H1 (cell line): ENCODE data around the gene LTBP1. TPM values are rescaled to one million over a fixed set of nuclear protein-coding genes. Genes with fewer than 3 reads are reported as not detected.

Source experiments
- CTCF ChIA-PET: fragments of 300-600 bp; sonication (Branson Sonifier 250); formaldehyde crosslinking; loops from one replicate; lab custom pipeline; 2021; ENCODE audit not compliant: partially characterized antibody; lab: Charles Lee
- POLR2A ChIA-PET: fragments of 300-600 bp; sonication (Branson Sonifier 250); formaldehyde crosslinking; loops from one replicate; lab custom pipeline; 2021; ENCODE audit warnings: inconsistent platforms; ENCODE audit not compliant: partially characterized antibody; lab: Charles Lee
- DNase-seq, 2 experiments: peaks; one replicate each; pipeline versions ENCODE4 v3.0.0 to v3.0.0-alpha.2; 2010 to 2022; ENCODE audit warnings: low spot score in 2 of 2, low read depth in 1 of 2, mixed read lengths in 1 of 2
- FAIRE-seq: peaks from 2 replicates; lab custom pipeline; 2011; peaks lifted over from hg19 to GRCh38; lab: Jason Lieb, UNC
- H2AFZ ChIP-seq: 2 replicates; pipeline ENCODE4 v1.8.1; 2012; ENCODE audit warnings: low read length, inconsistent platforms
- H2AK5ac ChIP-seq: 2 replicates; pipeline ENCODE4 v1.6.1; 2013; ENCODE audit warnings: low read depth, low read length
- H2BK120ac ChIP-seq: replicated peaks from 2 replicates; pipeline ENCODE3; 2013; ENCODE audit warnings: low read depth, low read length, inconsistent platforms
- H2BK12ac ChIP-seq: 2 replicates; pipeline ENCODE4 v1.6.1; 2013; ENCODE audit warnings: low read depth, low read length
- H2BK15ac ChIP-seq: 2 replicates; pipeline ENCODE4 v1.6.1; 2013; ENCODE audit warnings: low read length
- H2BK20ac ChIP-seq: 2 replicates; pipeline ENCODE4 v1.6.1; 2013; ENCODE audit warnings: low read length
- H2BK5ac ChIP-seq: 2 replicates; pipeline ENCODE4 v1.6.1; 2013; ENCODE audit warnings: low read depth, low read length
- H3K14ac ChIP-seq: 2 replicates; pipeline ENCODE4 v1.6.1; 2013; ENCODE audit warnings: inconsistent platforms; ENCODE audit not compliant: insufficient read length
- H3K18ac ChIP-seq: 2 replicates; pipeline ENCODE4 v1.6.1; 2013; ENCODE audit warnings: low read length; ENCODE audit errors: extremely low read depth
- H3K23ac ChIP-seq: 2 replicates; pipeline ENCODE4 v1.6.1; 2013; ENCODE audit warnings: inconsistent platforms; ENCODE audit not compliant: insufficient read length
- H3K23me2 ChIP-seq: 2 replicates; pipeline ENCODE4 v1.6.1; 2013; ENCODE audit warnings: low read depth, low read length
- H3K27ac ChIP-seq: 2 replicates; pipeline ENCODE4 v1.6.1; 2011; ENCODE audit warnings: low read depth, low read length, inconsistent platforms
- H3K27me3 ChIP-seq, 4 experiments: replicated peaks in 1 of 4; 1 replicate in 1 of 4; 2 replicates in 3 of 4; pipeline versions ENCODE4 v1.6.1 to v1.8.1; 2011 to 2013; ENCODE audit warnings: low read length in 3 of 4, mild to moderate bottlenecking in 3 of 4, inconsistent platforms in 2 of 4, mixed read lengths in 2 of 4, moderate library complexity in 1 of 4; ENCODE audit not compliant: control insufficient read depth in 3 of 4, insufficient read depth in 3 of 4; ENCODE audit errors: extremely low read depth in 1 of 4
- H3K36me3 ChIP-seq, 4 experiments: 2 replicates each; pipeline versions ENCODE4 v1.6.1 to v1.8.1; 2011 to 2013; ENCODE audit warnings: mild to moderate bottlenecking in 4 of 4, low read length in 3 of 4, moderate library complexity in 2 of 4, control low read depth in 1 of 4, inconsistent platforms in 1 of 4; ENCODE audit not compliant: insufficient read depth in 4 of 4, control insufficient read depth in 2 of 4
- H3K4ac ChIP-seq: replicated peaks from 2 replicates; pipeline ENCODE3; 2013; ENCODE audit warnings: low read length, low read depth, mixed read lengths, inconsistent platforms; ENCODE audit not compliant: insufficient read length
- H3K4me1 ChIP-seq, 4 experiments: replicated peaks in 1 of 4; 1 replicate in 1 of 4; 2 replicates in 3 of 4; pipeline versions ENCODE4 v1.6.1 to v1.8.1; 2011 to 2013; ENCODE audit warnings: low read length in 3 of 4, inconsistent platforms in 2 of 4, mixed read lengths in 1 of 4; ENCODE audit not compliant: insufficient read depth in 4 of 4, control insufficient read depth in 3 of 4
- H3K4me2 ChIP-seq, 2 experiments: 2 replicates each; pipeline versions ENCODE4 v1.6.1 to v1.8.1; 2011 to 2013; ENCODE audit warnings: low read depth in 2 of 2, low read length in 2 of 2, control low read depth in 1 of 2, inconsistent platforms in 1 of 2, mild to moderate bottlenecking in 1 of 2; ENCODE audit not compliant: insufficient read depth in 1 of 2
- H3K4me3 ChIP-seq, 4 experiments: fragments of 200-600, 300-600 bp in 1 of 4; sonication (generic), shearing (Covaris generic), sonication (Bioruptor Twin) in 1 of 4; 2 replicates each; pipeline versions ENCODE4 v1.5.1 to v1.8.1; 2011 to 2016; ENCODE audit warnings: low read length in 4 of 4, low read depth in 3 of 4, control low read depth in 2 of 4, inconsistent platforms in 2 of 4, mild to moderate bottlenecking in 2 of 4, mixed read lengths in 1 of 4, moderate library complexity in 1 of 4; ENCODE audit not compliant: insufficient read depth in 2 of 4; ENCODE audit errors: extremely low read depth in 1 of 4
- H3K56ac ChIP-seq: replicated peaks from 2 replicates; pipeline ENCODE3; 2013; ENCODE audit warnings: low read depth, mild to moderate bottlenecking, mixed read lengths, low read length, inconsistent platforms; ENCODE audit not compliant: insufficient read length
- H3K79me1 ChIP-seq: 2 replicates; pipeline ENCODE4 v1.6.1; 2013; ENCODE audit warnings: low read depth, low read length, control low read depth
- H3K79me2 ChIP-seq, 2 experiments: 2 replicates each; pipeline versions ENCODE4 v1.6.1 to v1.8.1; 2012 to 2013; ENCODE audit warnings: low read length in 2 of 2, mild to moderate bottlenecking in 2 of 2, inconsistent platforms in 1 of 2; ENCODE audit not compliant: insufficient read depth in 2 of 2, control insufficient read depth in 1 of 2
- H3K9ac ChIP-seq, 4 experiments: replicated peaks in 1 of 4; 1 replicate in 1 of 4; 2 replicates in 3 of 4; pipeline versions ENCODE4 v1.6.1 to v1.8.1; 2011 to 2013; ENCODE audit warnings: low read depth in 3 of 4, low read length in 3 of 4, control low read depth in 2 of 4, mild to moderate bottlenecking in 2 of 4, moderate library complexity in 2 of 4, inconsistent platforms in 1 of 4; ENCODE audit errors: extremely low read depth in 1 of 4
- H3K9me3 ChIP-seq, 2 experiments: 2 replicates each; pipeline versions ENCODE4 v1.6.1 to v1.8.1; 2012 to 2013; ENCODE audit warnings: mild to moderate bottlenecking in 2 of 2, moderate library complexity in 2 of 2, control low read depth in 1 of 2, inconsistent platforms in 1 of 2, low read depth in 1 of 2, low read length in 1 of 2, mixed read lengths in 1 of 2; ENCODE audit not compliant: insufficient read depth in 2 of 2
- H4K20me1 ChIP-seq, 2 experiments: replicated peaks in 1 of 2; 2 replicates each; pipeline versions ENCODE3 to v1.8.1; 2011 to 2013; ENCODE audit warnings: inconsistent platforms in 2 of 2, low read length in 2 of 2, mild to moderate bottlenecking in 1 of 2; ENCODE audit not compliant: insufficient read depth in 2 of 2, control insufficient read depth in 1 of 2
- H4K5ac ChIP-seq: 2 replicates; pipeline ENCODE4 v1.6.1; 2013; ENCODE audit warnings: low read length, low read depth, mixed read lengths, inconsistent platforms; ENCODE audit not compliant: insufficient read length
- H4K8ac ChIP-seq: 2 replicates; pipeline ENCODE4 v1.8.0; 2013; ENCODE audit warnings: mild to moderate bottlenecking, moderate library complexity, low read length, inconsistent platforms; ENCODE audit not compliant: insufficient read depth; ENCODE audit errors: extremely low read depth
- H4K91ac ChIP-seq: replicated peaks from 2 replicates; pipeline ENCODE3; 2013; ENCODE audit warnings: low read length, mixed read lengths, inconsistent platforms; ENCODE audit not compliant: insufficient read length
- BACH1 ChIP-seq: IDR thresholded peaks from 2 replicates; pipeline ENCODE4 v1.6.1; 2012; ENCODE audit warnings: low read length, improper control_type of control experiment
- CHD1 ChIP-seq: IDR thresholded peaks from 2 replicates; pipeline ENCODE4 v1.6.1; 2012; ENCODE audit warnings: low read depth, low read length, improper control_type of control experiment
- GABPA ChIP-seq: IDR thresholded peaks from 2 replicates; pipeline ENCODE4 v1.6.1; 2011; ENCODE audit warnings: mild to moderate bottlenecking, low read length, moderate library complexity, borderline replicate concordance; ENCODE audit not compliant: insufficient read depth
- JUND ChIP-seq: IDR thresholded peaks from 2 replicates; pipeline ENCODE4 v1.6.1; 2011; ENCODE audit warnings: mild to moderate bottlenecking, improper control_type of control experiment, low read length
- KDM1A ChIP-seq: fragments of 200-600, 300-600 bp; sonication (generic); IDR thresholded peaks from 2 replicates; pipeline ENCODE4 v1.7.1; 2016; ENCODE audit warnings: mild to moderate bottlenecking, low read length, borderline replicate concordance
- KDM5A ChIP-seq: fragments of 200-600 bp; IDR thresholded peaks from 2 replicates; pipeline ENCODE4 v1.7.1; 2012; ENCODE audit warnings: mild to moderate bottlenecking, low read length, inconsistent platforms, mixed read lengths
- MAFK ChIP-seq: IDR thresholded peaks from 2 replicates; pipeline ENCODE4 v1.6.1; 2012; ENCODE audit warnings: low read depth, mild to moderate bottlenecking, improper control_type of control experiment, low read length
- POLR2AphosphoS5 ChIP-seq: IDR thresholded peaks from 2 replicates; pipeline ENCODE4 v1.6.1; 2011; ENCODE audit warnings: low read depth, low read length
- RBBP5 ChIP-seq: IDR thresholded peaks from 2 replicates; pipeline ENCODE4 v1.7.1; 2012; ENCODE audit warnings: low read depth, mild to moderate bottlenecking, inconsistent platforms, low read length, moderate library complexity, borderline replicate concordance
- RFX5 ChIP-seq: IDR thresholded peaks from 2 replicates; pipeline ENCODE4 v1.6.1; 2011; ENCODE audit warnings: low read depth, low read length, improper control_type of control experiment, borderline replicate concordance
- SAP30 ChIP-seq: fragments of 300-600 bp; sonication (generic); IDR thresholded peaks from 2 replicates; pipeline ENCODE4 v1.7.1; 2012; ENCODE audit warnings: low read length, moderate library complexity, mild to moderate bottlenecking, inconsistent platforms; ENCODE audit not compliant: insufficient read depth, insufficient replicate concordance
- SIX5 ChIP-seq: IDR thresholded peaks from 2 replicates; pipeline ENCODE4 v1.6.1; 2011; ENCODE audit warnings: mild to moderate bottlenecking, low read depth, low read length
- TEAD4 ChIP-seq: IDR thresholded peaks from 2 replicates; pipeline ENCODE4 v1.6.1; 2012; ENCODE audit warnings: low read depth, low read length, inconsistent platforms, mixed read lengths
- WGBS, 2 experiments: shearing (Covaris generic) in 1 of 2; methylation state at CpG; one replicate each; pipeline versions ENCODE4 v1.1.6 to v1.1.7; 2013 to 2015; ENCODE audit warnings: low lambda C conversion rate in 2 of 2, mixed read lengths in 2 of 2, inconsistent platforms in 1 of 2, low coverage in 1 of 2, missing lambda C conversion rate in 1 of 2; ENCODE audit not compliant: insufficient replicate concordance in 2 of 2, insufficient coverage in 1 of 2, insufficient read length in 1 of 2; ENCODE audit errors: extremely low coverage in 1 of 2, missing lambda C conversion rate in 1 of 2; 5-methylcytosine and 5-hydroxymethylcytosine counted together
- polyA plus RNA-seq, 7 experiments: library from polyadenylated mRNA; depleted of rRNA in 3 of 7; stranded (reverse) in 5 of 7; unstranded in 2 of 7; fragments of >200 nt in 5 of 7; fragments of 200-250 nt in 2 of 7; gene quantifications; 1 replicate in 5 of 7; 2 replicates in 1 of 7; 4 replicates in 1 of 7; pipeline versions ENCODE4 v1.2.1 to v1.2.3, GENCODE V29; 2011 to 2013; ENCODE audit warnings: missing spikeins in 2 of 7, mixed read lengths in 2 of 7
- total RNA-seq: library from RNA; stranded (reverse); fragmentation: NEBNext Ultra II Directional; extraction: Animal tissue kit (Norgen Biotek cat#: 25700); gene quantifications from 2 replicates; pipeline ENCODE4 v1.2.1, GENCODE V29; 2021

Gene LTBP1
- total and polyA plus RNA-seq, 2 of the 8 experiments (the other 6 are each of a cell fraction or from before 2014, with no cell fraction given), result 15.4 to 24.7 TPM

DNA sequence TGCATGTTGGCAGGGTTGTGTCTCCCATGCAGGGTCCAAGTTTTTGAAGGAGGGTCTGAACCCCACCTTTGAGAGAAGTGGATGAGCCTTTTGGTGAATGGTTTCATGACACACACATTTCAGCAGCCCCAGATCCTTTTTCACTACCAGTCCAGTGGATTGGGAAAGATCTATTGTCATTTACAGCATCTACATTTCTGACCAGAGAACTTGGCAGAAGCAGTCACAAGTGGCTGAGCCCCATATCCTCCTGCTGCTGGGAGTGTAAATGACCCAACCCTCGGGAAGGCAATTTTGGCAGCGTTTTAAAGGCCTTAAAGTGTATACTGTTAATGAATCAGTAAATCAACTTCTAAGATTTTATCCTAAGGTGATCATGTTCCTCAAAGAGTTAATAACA is 355.6 kb downstream of the LTBP1 start:
- no peak overlapping the region for H2BK5ac ChIP-seq
- FAIRE-seq, result no peak
- H3K18ac ChIP-seq, result no peak overlapping the region
- H2BK20ac ChIP-seq, result no peak overlapping the region
- no peaks in the 10 kb centered on the region for H4K20me1 ChIP-seq
- H3K79me1 ChIP-seq, result no peaks in the 10 kb centered on the region
- H3K36me3 ChIP-seq, result no peaks in the 10 kb centered on the region
- H3K9ac ChIP-seq, result no peak overlapping the region
- TF ChIP-seq KDM5A (no peak), RFX5 (no peak), KDM1A (no peak), CHD1 (no peak), SIX5 (no peak), RBBP5 (no peak), GABPA (no peak), BACH1 (no peak), SAP30 (no peak), TEAD4 (no peak), MAFK (no peak), POLR2AphosphoS5 (no peak), JUND (no peak)
- TF ChIP-seq, all 59 proteins: peak for 0
- CTCF ChIA-PET, result no interaction called here
- H3K23me2 ChIP-seq, result no peaks in the 10 kb centered on the region; the same call in 1 of the 2 replicates
- H3K23ac ChIP-seq, result no peak overlapping the region
- H3K56ac ChIP-seq, result no peak overlapping the region
- H3K4me2 ChIP-seq, result no peak overlapping the region
- H3K4me1 ChIP-seq, result no peaks in the 10 kb centered on the region
- H4K8ac ChIP-seq, result no peak overlapping the region
- H3K79me2 ChIP-seq, result no peaks in the 10 kb centered on the region
- H2AFZ ChIP-seq, result no peak overlapping the region
- DNase-seq, result no peak
- no peak overlapping the region for H3K4ac ChIP-seq
- no peak overlapping the region for H3K27ac ChIP-seq
- H2BK12ac ChIP-seq, result no peak overlapping the region
- H3K9me3 ChIP-seq, result no peaks in the 10 kb centered on the region
- POLR2A ChIA-PET, result no interaction called here
- H4K5ac ChIP-seq, result no peak overlapping the region
- no peak overlapping the region for H2BK15ac ChIP-seq
- no peak overlapping the region for H2AK5ac ChIP-seq
- H4K91ac ChIP-seq, result no peak overlapping the region
- no peak overlapping the region for H3K4me3 ChIP-seq
- H3K27me3 ChIP-seq, result no peaks in the 10 kb centered on the region
- H3K14ac ChIP-seq, result no peak overlapping the region
- H2BK120ac ChIP-seq, result no peak overlapping the region
- WGBS, 2 experiments, result 96% methylated on average over 2 of the region's 2 CpGs; no CpG with 5 or more reads in 1 of the 2 experiments
